T-cell (primary cell): ENCODE results near the gene EFCC1. TPM values are rescaled to one million over a fixed set of nuclear protein-coding genes. Genes with fewer than 3 reads are reported as not detected.
A peak's percentile ranks its signal among the peaks of the same experiment; 100 is the strongest.
"Not testable (repeated sequence)": the region's sequence is repeated elsewhere in the genome, so short reads cannot be mapped to it uniquely, and the experiment has no call there.

ENCODE experiments used
- ATAC-seq, 4 experiments: fragments of 200-7000 bp in 3 of 4; fragments of 150-1000 bp in 1 of 4; cut with Tn5 transposase; replicated peaks in 1 of 4; 1 replicate in 3 of 4; 2 replicates in 1 of 4; pipeline ENCODE4 v1.10.0; 2021; ENCODE audit warnings: moderate library complexity in 3 of 4, mild to moderate bottlenecking in 2 of 4, moderate number of reproducible peaks in 1 of 4
- CTCF ChIA-PET, 2 donors: fragments of 300-600 bp; sonication (Branson Sonifier 250); formaldehyde crosslinking; loops; one replicate each; lab custom pipeline; 2022; ENCODE audit warnings: antibody characterized with exemption in 2 of 2; lab: Charles Lee
- POLR2A ChIA-PET, 2 donors: fragments of 300-600 bp; sonication (Branson Sonifier 250); formaldehyde crosslinking; loops; one replicate each; lab custom pipeline; 2022; ENCODE audit warnings: antibody characterized with exemption in 2 of 2; lab: Charles Lee
- DNase-seq, 35 experiments: peaks; one replicate each; pipeline versions ENCODE4 v3.0.0 to v3.0.0-alpha.2; 2013 to 2023
- H3K27ac ChIP-seq: one replicate; pipeline ENCODE4 v1.5.1; 2013; ENCODE audit warnings: low read length
- H3K27me3 ChIP-seq, 2 experiments: replicated peaks in 1 of 2; 1 replicate in 1 of 2; 2 replicates in 1 of 2; pipeline versions ENCODE4 v1.6.1 to v1.7.0; 2013; ENCODE audit warnings: low read length in 1 of 2, mixed read lengths in 1 of 2; ENCODE audit not compliant: control insufficient read depth in 2 of 2, insufficient read depth in 2 of 2; ENCODE audit errors: extremely low read depth in 1 of 2
- H3K36me3 ChIP-seq, 2 donors: 1 replicate in 1 of 2; 2 replicates in 1 of 2; pipeline versions ENCODE4 v1.6.1 to v1.7.0; 2013; ENCODE audit warnings: low read length in 1 of 2; ENCODE audit not compliant: control insufficient read depth in 2 of 2, insufficient read depth in 1 of 2; ENCODE audit errors: extremely low read depth in 1 of 2
- H3K4me1 ChIP-seq, 2 experiments: 1 replicate in 1 of 2; 2 replicates in 1 of 2; pipeline versions ENCODE4 v1.6.1 to v1.7.0; 2013; ENCODE audit warnings: low read length in 2 of 2, mixed read lengths in 1 of 2; ENCODE audit not compliant: insufficient read depth in 2 of 2, control insufficient read depth in 1 of 2; ENCODE audit errors: extremely low read depth in 1 of 2
- H3K4me3 ChIP-seq, 2 donors: 1 replicate in 1 of 2; 2 replicates in 1 of 2; pipeline versions ENCODE4 v1.5.1 to v1.7.0; 2013; ENCODE audit warnings: mild to moderate bottlenecking in 2 of 2, low read length in 1 of 2, moderate library complexity in 1 of 2; ENCODE audit not compliant: control insufficient read depth in 1 of 2; ENCODE audit errors: extremely low read depth in 1 of 2
- H3K9me3 ChIP-seq: 2 replicates; pipeline ENCODE4 v1.7.0; 2013
- H3K27ac Mint-ChIP-seq, 2 donors: one replicate each; pipeline ENCODE4 v1.8.0; 2020 to 2021; ENCODE audit warnings: mild to moderate bottlenecking in 2 of 2, mixed read lengths in 2 of 2
- H3K27me3 Mint-ChIP-seq, 2 donors: one replicate each; pipeline ENCODE4 v1.8.0; 2021 to 2022; ENCODE audit warnings: mixed read lengths in 2 of 2
- H3K36me3 Mint-ChIP-seq: one replicate; pipeline ENCODE4 v1.8.0; 2021; ENCODE audit warnings: mixed read lengths
- H3K4me1 Mint-ChIP-seq, 3 donors: one replicate each; pipeline ENCODE4 v1.8.0; 2020 to 2022; ENCODE audit warnings: mixed read lengths in 3 of 3, mild to moderate bottlenecking in 1 of 3
- H3K4me3 Mint-ChIP-seq, 3 donors: one replicate each; pipeline ENCODE4 v1.8.0; 2020 to 2022; ENCODE audit warnings: mild to moderate bottlenecking in 3 of 3, mixed read lengths in 3 of 3, moderate library complexity in 3 of 3
- H3K9me3 Mint-ChIP-seq, 3 donors: one replicate each; pipeline ENCODE4 v1.8.0; 2020 to 2022; ENCODE audit warnings: mixed read lengths in 3 of 3
- WGBS: methylation state at CpG from one replicate; pipeline ENCODE4 v1.1.5; 2013; ENCODE audit warnings: missing lambda C conversion rate; ENCODE audit not compliant: insufficient coverage; 5-methylcytosine and 5-hydroxymethylcytosine counted together
- total RNA-seq, 35 experiments: library from RNA in 6 of 35; stranded (reverse) in 6 of 35; fragments of 120-200 nt in 1 of 35; gene quantifications; one replicate each; pipeline versions ENCODE4 v1.2.1 to v1.2.4 and lab custom pipeline; 2013 to 2026

EFCC1 gene
- total RNA-seq, 5 donors from 2014 or later (not counting 1 experiment from before 2014, with no cell fraction given), result 0.20 to 0.43 (median 0.30) TPM

- ATAC-seq, result no peak
- CTCF ChIA-PET, result no interaction called here
- no CpG with 5 or more reads among the region's 8 CpGs for WGBS
Observed at GRCh38 chr3:129087138-129087702, 86.1 kb downstream of the EFCC1 start.

GRCh38 chr3:129087904-129088303 lies 86.8 kb downstream of the EFCC1 start:
- H3K36me3 Mint-ChIP-seq, H3K9me3 ChIP-seq, H3K27ac Mint-ChIP-seq, H3K27ac ChIP-seq, H3K9me3 Mint-ChIP-seq, H3K4me1 ChIP-seq, CTCF ChIA-PET, H3K27me3 Mint-ChIP-seq, POLR2A ChIA-PET, H3K4me3 Mint-ChIP-seq, H3K27me3 ChIP-seq, H3K4me3 ChIP-seq: not testable (repeated sequence)
- peaks cover 3 to 18% (median 6%) of the 10 kb centered on the region in 3 donors for H3K4me1 Mint-ChIP-seq
- peak in 26 of 35 experiments; percentile 8 to 48 (median 26) for DNase-seq
- peaks cover 0 to 13% of the 10 kb centered on the region in 2 donors for H3K36me3 ChIP-seq
- no CpG with 5 or more reads among the region's 9 CpGs for WGBS
- peak; percentile 73 to 78 (median 77) for ATAC-seq

More at GRCh38 chr3:129087138-129087702, 86.1 kb downstream of the EFCC1 start:
- Histone ChIP-seq H3K36me3 (peaks cover 0 to 10% of the 10 kb centered on the region in 2 donors), H3K27ac (no peak overlapping the region), H3K4me1 (peaks cover 0 to 9% of the 10 kb centered on the region in 2 experiments), H3K27me3 (no peaks in the 10 kb centered on the region), H3K9me3 (no peaks in the 10 kb centered on the region), H3K4me3 (no peak overlapping the region)
- Mint-ChIP-seq H3K9me3 (no peaks in the 10 kb centered on the region), H3K4me3 (no peak overlapping the region), H3K27ac (peak overlapping the region; percentile 52 to 77), H3K4me1 (peaks cover 4 to 20% (median 6%) of the 10 kb centered on the region in 3 donors), H3K36me3 (peaks cover 2% of the 10 kb centered on the region), H3K27me3 (no peaks in the 10 kb centered on the region)
- POLR2A ChIA-PET, result no interaction called here
- no peak for DNase-seq

GRCh38 chr3:129088312-129088711 lies 87.2 kb downstream of the EFCC1 start:
- H3K9me3 ChIP-seq, DNase-seq, H3K9me3 Mint-ChIP-seq, H3K4me3 Mint-ChIP-seq, H3K27ac ChIP-seq, POLR2A ChIA-PET, H3K4me3 ChIP-seq, H3K27me3 ChIP-seq, CTCF ChIA-PET, H3K36me3 Mint-ChIP-seq, H3K4me1 ChIP-seq, H3K27me3 Mint-ChIP-seq, H3K27ac Mint-ChIP-seq: not testable (repeated sequence)
- H3K36me3 ChIP-seq, result peaks cover 0 to 16% of the 10 kb centered on the region in 2 donors
- no CpG with 5 or more reads among the region's 6 CpGs for WGBS
- peaks cover 3 to 18% (median 6%) of the 10 kb centered on the region in 3 donors for H3K4me1 Mint-ChIP-seq
- ATAC-seq, result peak in 1 of 4 experiments; percentile 8

Other genes starting within 250 kb of the EFCC1 start
- 10 to 100 TPM; 45.1 to 91.5 (median 54.3) TPM for gene ACAD9, start 121.7 kb upstream of the EFCC1 start, total RNA-seq
- gene CFAP92, start 7.2 kb upstream of the EFCC1 start, total RNA-seq, result under 1 TPM; 0.13 to 0.49 (median 0.26) TPM
- gene GP9, start 59.5 kb downstream of the EFCC1 start, total RNA-seq, result not detected
- 10 to 100 TPM; 53.8 to 96.9 (median 77.6) TPM for gene RAB43, start 120.5 kb downstream of the EFCC1 start, total RNA-seq
- gene ISY1, start 159.8 kb downstream of the EFCC1 start, total RNA-seq, result 10 to 100 TPM; 34.8 to 42.0 (median 35.9) TPM
- gene CNBP, start 182.6 kb downstream of the EFCC1 start, total RNA-seq, result 100 to 1,000 TPM; 280 to 382 (median 356) TPM
- gene COPG1, start 248.3 kb downstream of the EFCC1 start, total RNA-seq, result 100 to 1,000 TPM in 4 of 5 donors, 10 to 100 TPM in 1; 96.0 to 139 (median 116) TPM